SK-N-SH (cell line): ENCODE measurements around the gene ARHGAP45. TPM values are rescaled to one million over a fixed set of nuclear protein-coding genes. Genes with fewer than 3 reads are reported as not detected.

Experiments
- CTCF ChIA-PET: fragments of 300-600, 350-600 bp; formaldehyde crosslinking; extraction: SDS; loops from one replicate; lab custom pipeline; 2021; lab: Yijun Ruan, JAX
- POLR2A ChIA-PET: fragments of 350-600 bp; sonication (Branson Sonifier 250); formaldehyde crosslinking; extraction: SDS; loops from one replicate; lab custom pipeline; 2020; ENCODE audit warnings: antibody characterized with exemption, inconsistent platforms; lab: Yijun Ruan, JAX
- DNase-seq: peaks from one replicate; pipeline ENCODE4 v3.0.0; 2012
- H2AFZ ChIP-seq: fragments of 200-600 bp; sonication (generic); 2 replicates; pipeline ENCODE4 v1.8.1; 2016; ENCODE audit warnings: antibody characterized with exemption, mild to moderate bottlenecking, low read depth
- H3F3A ChIP-seq: fragments of 200-600 bp; sonication (generic); replicated peaks from 2 replicates; pipeline ENCODE3; 2016; ENCODE audit warnings: antibody characterized with exemption, mild to moderate bottlenecking; ENCODE audit not compliant: insufficient read depth
- H3K27ac ChIP-seq, 2 experiments: fragments of 200-500 bp in 1 of 2; fragments of 200-600 bp in 1 of 2; sonication (Bioruptor generic) in 1 of 2; sonication (generic), shearing (Covaris generic) in 1 of 2; 2 replicates each; pipeline versions ENCODE4 v1.5.1 to v1.6.1; 2014 to 2016; ENCODE audit warnings: low read depth in 2 of 2, inconsistent platforms in 1 of 2, low read length in 1 of 2, mild to moderate bottlenecking in 1 of 2, mixed read lengths in 1 of 2
- H3K27me3 ChIP-seq: fragments of 200-600 bp; sonication (generic), shearing (Covaris generic); 2 replicates; pipeline ENCODE4 v1.6.1; 2016; ENCODE audit warnings: mixed run types; ENCODE audit not compliant: insufficient read depth
- H3K36me3 ChIP-seq, 2 experiments: fragments of 200-500 bp in 1 of 2; fragments of 200-600 bp in 1 of 2; sonication (Bioruptor generic) in 1 of 2; sonication (generic) in 1 of 2; replicated peaks in 1 of 2; 2 replicates each; pipeline versions ENCODE3 to v1.5.1; 2014 to 2016; ENCODE audit warnings: low read length in 1 of 2, mild to moderate bottlenecking in 1 of 2; ENCODE audit not compliant: insufficient read depth in 2 of 2, control insufficient read depth in 1 of 2
- H3K4me1 ChIP-seq, 2 experiments: fragments of 200-500 bp in 1 of 2; fragments of 200-600 bp in 1 of 2; sonication (Bioruptor generic) in 1 of 2; sonication (generic), shearing (Covaris generic) in 1 of 2; 2 replicates each; pipeline versions ENCODE4 v1.5.1 to v1.6.1; 2014 to 2016; ENCODE audit warnings: low read depth in 1 of 2, low read length in 1 of 2, mixed run types in 1 of 2; ENCODE audit not compliant: insufficient read depth in 2 of 2, control insufficient read depth in 1 of 2
- H3K4me2 ChIP-seq: fragments of 200-600 bp; sonication (generic), shearing (Covaris generic); 2 replicates; pipeline ENCODE4 v1.6.1; 2017; ENCODE audit warnings: mixed run types
- H3K4me3 ChIP-seq, 2 experiments: fragments of 200-500 bp in 1 of 2; fragments of 200-600 bp in 1 of 2; sonication (Bioruptor generic) in 1 of 2; sonication (generic), shearing (Covaris generic) in 1 of 2; 2 replicates each; pipeline versions ENCODE4 v1.5.1 to v1.8.1; 2014 to 2016; ENCODE audit warnings: low read depth in 2 of 2, inconsistent platforms in 1 of 2, low read length in 1 of 2, mild to moderate bottlenecking in 1 of 2, mixed read lengths in 1 of 2, moderate library complexity in 1 of 2
- H3K79me2 ChIP-seq: fragments of 200-600 bp; sonication (generic); 2 replicates; pipeline ENCODE4 v1.8.1; 2017; ENCODE audit warnings: mild to moderate bottlenecking; ENCODE audit not compliant: insufficient read depth
- H3K9ac ChIP-seq: fragments of 200-600 bp; sonication (generic); 2 replicates; pipeline ENCODE4 v1.6.1; 2017; ENCODE audit warnings: mixed run types
- H3K9me2 ChIP-seq: fragments of 200-600 bp; sonication (generic); 2 replicates; pipeline ENCODE4 v1.6.1; 2017; ENCODE audit warnings: mixed run types
- H3K9me3 ChIP-seq: fragments of 200-600 bp; sonication (generic); 2 replicates; pipeline ENCODE4 v1.6.1; 2017; ENCODE audit warnings: mixed run types, mild to moderate bottlenecking, moderate library complexity
- H4K20me1 ChIP-seq: fragments of 200-600 bp; sonication (generic); 2 replicates; pipeline ENCODE4 v1.6.1; 2017; ENCODE audit warnings: mild to moderate bottlenecking, mixed run types; ENCODE audit not compliant: insufficient read depth
- CHD2 ChIP-seq: fragments of 150-350 bp; IDR thresholded peaks from 2 replicates; pipeline ENCODE4 v1.6.1; 2018; ENCODE audit warnings: low read length; ENCODE audit not compliant: partially characterized antibody
- ELF1 ChIP-seq: IDR thresholded peaks from 2 replicates; pipeline ENCODE4 v1.4.0; 2012
- FOXJ3 ChIP-seq: sonication (generic); formaldehyde crosslinking; IDR thresholded peaks from 2 replicates; pipeline ENCODE4 v1.5.1; 2020; ENCODE audit warnings: mild to moderate bottlenecking, missing genetic modification reagents
- FOXM1 ChIP-seq: IDR thresholded peaks from 2 replicates; pipeline ENCODE4 v1.4.0; 2012; ENCODE audit warnings: low read depth, mild to moderate bottlenecking
- GATA2 ChIP-seq: sonication (generic); formaldehyde crosslinking; IDR thresholded peaks from 2 replicates; pipeline ENCODE4 v1.5.0; 2020; ENCODE audit warnings: mild to moderate bottlenecking, missing genetic modification reagents
- MEF2A ChIP-seq: IDR thresholded peaks from 2 replicates; pipeline ENCODE4 v1.4.0; 2012; ENCODE audit warnings: low read depth, borderline replicate concordance
- RCOR1 ChIP-seq: fragments of 150-350 bp; IDR thresholded peaks from 2 replicates; pipeline ENCODE4 v1.6.1; 2017; ENCODE audit warnings: antibody characterized with exemption, low read length
- RFX5 ChIP-seq: IDR thresholded peaks from 2 replicates; pipeline ENCODE4 v1.6.1; 2012; ENCODE audit warnings: mild to moderate bottlenecking, improper control_type of control experiment, low read length
- RXRA ChIP-seq: IDR thresholded peaks from 2 replicates; pipeline ENCODE4 v1.4.0; 2012; ENCODE audit warnings: low read depth, mild to moderate bottlenecking, borderline replicate concordance
- TEAD4 ChIP-seq: IDR thresholded peaks from 2 replicates; pipeline ENCODE4 v1.4.0; 2012; ENCODE audit warnings: mild to moderate bottlenecking, borderline replicate concordance; ENCODE audit not compliant: insufficient read depth
- WGBS: methylation state at CpG from one replicate; pipeline ENCODE4 v1.1.6; 2017; ENCODE audit warnings: low lambda C conversion rate; 5-methylcytosine and 5-hydroxymethylcytosine counted together
- polyA plus RNA-seq, 3 experiments: library from polyadenylated mRNA; depleted of rRNA; stranded (reverse); fragments of >200 nt; gene quantifications; 2 replicates each; pipeline ENCODE4 v1.2.3, GENCODE V29; 2012
- TF ChIP-seq, protein P1 (sequence below): IDR thresholded peaks from 2 replicates; pipeline ENCODE4; 2012
- TF ChIP-seq, protein P2 (sequence below): fragments of 150-350 bp; IDR thresholded peaks from 2 replicates; pipeline ENCODE4 v1.6.1; 2017; ENCODE audit warnings: antibody characterized with exemption, low read length, low read depth, borderline replicate concordance
- TF ChIP-seq, protein P3 (sequence below): fragments of 150-350 bp; IDR thresholded peaks from 2 replicates; pipeline ENCODE4 v1.6.1; 2016; ENCODE audit warnings: mild to moderate bottlenecking, low read depth, low read length
- TF ChIP-seq, protein P4 (sequence below): IDR thresholded peaks from 2 replicates; pipeline ENCODE4 v1.4.0; 2012; ENCODE audit warnings: low read depth, borderline replicate concordance

The ARHGAP45 gene
- polyA plus RNA-seq, 1 of the 3 experiments (the other 2 are of a cell fraction) = 4.2 TPM

DNA sequence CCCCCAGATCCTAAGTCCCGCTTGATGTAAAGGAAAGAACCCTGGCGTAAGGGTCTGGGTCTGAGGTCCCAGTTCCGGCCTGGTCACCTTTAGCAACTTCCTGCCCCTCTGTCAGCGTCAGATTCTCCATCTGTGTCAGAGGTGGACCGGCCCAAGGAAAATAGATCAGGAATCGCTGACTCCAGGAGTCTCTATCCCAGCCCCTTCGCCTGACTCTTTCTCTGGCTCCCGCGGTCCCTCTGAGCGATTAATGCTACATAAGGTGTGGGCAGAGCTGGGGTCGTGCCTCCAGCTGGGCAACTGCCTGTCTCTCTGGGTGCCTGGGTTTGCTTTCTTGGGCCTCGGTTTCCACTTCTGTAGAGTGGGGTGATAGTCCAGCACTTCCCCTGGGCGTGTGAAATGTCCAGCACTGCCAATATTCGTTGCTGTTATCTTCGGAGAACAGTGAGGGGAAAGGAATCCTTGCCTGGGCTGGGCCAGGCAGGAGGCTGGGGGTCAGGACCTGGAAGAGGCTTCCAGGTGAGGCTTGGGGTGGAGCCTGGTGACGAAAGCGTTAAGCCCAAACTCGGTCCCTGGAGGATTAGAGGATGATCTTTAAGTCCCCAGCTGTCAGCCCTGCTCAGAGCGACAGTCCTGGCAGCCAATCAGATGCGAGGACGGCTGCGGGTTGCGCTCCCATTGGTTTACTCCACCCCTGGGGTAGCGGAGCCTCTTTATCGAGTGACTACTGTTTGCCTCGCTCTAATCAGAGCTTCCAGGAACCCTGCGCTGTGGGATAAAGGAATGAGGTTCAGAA lies 26.3 kb upstream of the ARHGAP45 start:
- no peaks in the 10 kb centered on the region for H3K9me3 ChIP-seq
- H2AFZ ChIP-seq = 0 out of 2 replicates have a peak overlapping the region, but pooled peaks have one; percentile 42
- CTCF ChIA-PET = interaction anchor here (0.6 to 1.8 kb wide), 11 partner anchors 12 to 226 kb away, joined by 3 to 6 read pairs (median 3); no protein-coding TSS in a partner anchor
- H3K4me1 ChIP-seq = peaks cover 0 to 31% of the 10 kb centered on the region in 2 experiments; a peak in 2 of 4 replicates
- under 1% methylated on average over 14 of the region's 27 CpGs for WGBS
- POLR2A ChIA-PET = interaction anchor here (0.8 to 1.2 kb wide), 4 partner anchors 10 to 63 kb away, joined by 3 to 4 read pairs (median 4); partner anchors contain the start of gene GPX4
- H4K20me1 ChIP-seq = peaks cover 22% of the 10 kb centered on the region
- H3F3A ChIP-seq = peaks cover 31% of the 10 kb centered on the region
- peaks cover 10 to 11% of the 10 kb centered on the region in 2 experiments for H3K36me3 ChIP-seq
- H3K4me3 ChIP-seq = peak overlapping the region; percentile 67 to 87
- peak overlapping the region; percentile 96 for H3K4me2 ChIP-seq
- H3K79me2 ChIP-seq = no peaks in the 10 kb centered on the region
- no peaks in the 10 kb centered on the region for H3K9me2 ChIP-seq
- no peaks in the 10 kb centered on the region for H3K27me3 ChIP-seq
- DNase-seq = peak; percentile 97
- peak; percentile 17; the same call in 1 of the 2 replicates for TF ChIP-seq RCOR1
- TF ChIP-seq, protein P1, sequence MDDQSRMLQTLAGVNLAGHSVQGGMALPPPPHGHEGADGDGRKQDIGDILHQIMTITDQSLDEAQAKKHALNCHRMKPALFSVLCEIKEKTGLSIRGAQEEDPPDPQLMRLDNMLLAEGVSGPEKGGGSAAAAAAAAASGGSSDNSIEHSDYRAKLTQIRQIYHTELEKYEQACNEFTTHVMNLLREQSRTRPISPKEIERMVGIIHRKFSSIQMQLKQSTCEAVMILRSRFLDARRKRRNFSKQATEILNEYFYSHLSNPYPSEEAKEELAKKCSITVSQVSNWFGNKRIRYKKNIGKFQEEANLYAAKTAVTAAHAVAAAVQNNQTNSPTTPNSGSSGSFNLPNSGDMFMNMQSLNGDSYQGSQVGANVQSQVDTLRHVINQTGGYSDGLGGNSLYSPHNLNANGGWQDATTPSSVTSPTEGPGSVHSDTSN = peak; percentile 100
- peak; percentile 62 for TF ChIP-seq CHD2
- TF ChIP-seq, protein P2, sequence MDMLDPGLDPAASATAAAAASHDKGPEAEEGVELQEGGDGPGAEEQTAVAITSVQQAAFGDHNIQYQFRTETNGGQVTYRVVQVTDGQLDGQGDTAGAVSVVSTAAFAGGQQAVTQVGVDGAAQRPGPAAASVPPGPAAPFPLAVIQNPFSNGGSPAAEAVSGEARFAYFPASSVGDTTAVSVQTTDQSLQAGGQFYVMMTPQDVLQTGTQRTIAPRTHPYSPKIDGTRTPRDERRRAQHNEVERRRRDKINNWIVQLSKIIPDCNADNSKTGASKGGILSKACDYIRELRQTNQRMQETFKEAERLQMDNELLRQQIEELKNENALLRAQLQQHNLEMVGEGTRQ = no peak
- no peak for TF ChIP-seq MEF2A
- TF ChIP-seq, protein P3, sequence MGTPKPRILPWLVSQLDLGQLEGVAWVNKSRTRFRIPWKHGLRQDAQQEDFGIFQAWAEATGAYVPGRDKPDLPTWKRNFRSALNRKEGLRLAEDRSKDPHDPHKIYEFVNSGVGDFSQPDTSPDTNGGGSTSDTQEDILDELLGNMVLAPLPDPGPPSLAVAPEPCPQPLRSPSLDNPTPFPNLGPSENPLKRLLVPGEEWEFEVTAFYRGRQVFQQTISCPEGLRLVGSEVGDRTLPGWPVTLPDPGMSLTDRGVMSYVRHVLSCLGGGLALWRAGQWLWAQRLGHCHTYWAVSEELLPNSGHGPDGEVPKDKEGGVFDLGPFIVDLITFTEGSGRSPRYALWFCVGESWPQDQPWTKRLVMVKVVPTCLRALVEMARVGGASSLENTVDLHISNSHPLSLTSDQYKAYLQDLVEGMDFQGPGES = peak; percentile 87
- peak overlapping the region; percentile 49 for H3K9ac ChIP-seq
- no peak overlapping the region; a peak in 1 of 4 replicates for H3K27ac ChIP-seq

DNA sequence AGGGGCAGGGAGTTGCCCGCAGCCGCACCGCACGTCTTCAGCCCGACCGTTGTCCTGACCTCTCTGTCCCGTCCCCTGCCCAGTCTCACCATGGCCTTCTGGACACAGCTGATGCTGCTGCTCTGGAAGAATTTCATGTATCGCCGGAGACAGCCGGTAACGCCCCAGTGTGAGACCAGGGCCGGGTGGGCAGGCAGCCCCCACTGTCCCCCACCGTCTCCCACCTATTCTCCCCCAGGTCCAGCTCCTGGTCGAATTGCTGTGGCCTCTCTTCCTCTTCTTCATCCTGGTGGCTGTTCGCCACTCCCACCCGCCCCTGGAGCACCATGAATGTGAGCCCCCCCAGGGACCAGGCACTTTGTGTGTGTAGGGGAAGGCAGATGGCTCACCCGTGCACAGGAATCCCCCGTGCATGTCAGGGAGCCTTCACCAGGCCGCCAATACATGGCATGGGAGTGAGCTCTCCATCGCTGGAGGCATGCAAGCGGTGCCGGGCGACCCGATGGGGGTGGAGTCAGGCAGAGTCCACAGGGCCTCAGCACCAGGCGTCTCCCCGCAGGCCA lies 25.6 kb upstream of the ARHGAP45 start:
- H3K4me3 ChIP-seq = peak overlapping the region; percentile 47 to 67; a peak in 3 of 4 replicates
- H3K9me3 ChIP-seq = no peaks in the 10 kb centered on the region

More for the DNA sequence above, 25.6 kb upstream of the ARHGAP45 start:
- Histone ChIP-seq H3F3A (peaks cover 30% of the 10 kb centered on the region), H4K20me1 (peaks cover 18% of the 10 kb centered on the region), H3K36me3 (peaks cover 8% of the 10 kb centered on the region in 2 experiments), H3K4me2 (peak overlapping the region; percentile 96), H3K27ac (no peak overlapping the region), H3K4me1 (peaks cover 0 to 31% of the 10 kb centered on the region in 2 experiments; a peak in 2 of 4 replicates), H3K79me2 (no peaks in the 10 kb centered on the region), H3K9ac (no peak overlapping the region), H3K27me3 (no peaks in the 10 kb centered on the region), H2AFZ (no peak overlapping the region), H3K9me2 (no peaks in the 10 kb centered on the region)
- CTCF ChIA-PET = interaction anchor here (0.8 to 1.8 kb wide), 8 partner anchors 13 to 203 kb away, joined by 3 to 6 read pairs (median 3); no protein-coding TSS in a partner anchor
- POLR2A ChIA-PET = interaction anchor here (0.8 to 1.2 kb wide), 3 partner anchors 14 to 63 kb away, joined by 3 to 4 read pairs (median 3); partner anchors contain the start of gene GPX4
- WGBS = 15% methylated on average over 9 of the region's 26 CpGs
- no peak for TF ChIP-seq FOXM1
- TF ChIP-seq, protein P3 = no peak
- no peak for TF ChIP-seq TEAD4
- TF ChIP-seq FOXJ3 (CRISPR knock-in tag) = no peak
- TF ChIP-seq, protein P4, sequence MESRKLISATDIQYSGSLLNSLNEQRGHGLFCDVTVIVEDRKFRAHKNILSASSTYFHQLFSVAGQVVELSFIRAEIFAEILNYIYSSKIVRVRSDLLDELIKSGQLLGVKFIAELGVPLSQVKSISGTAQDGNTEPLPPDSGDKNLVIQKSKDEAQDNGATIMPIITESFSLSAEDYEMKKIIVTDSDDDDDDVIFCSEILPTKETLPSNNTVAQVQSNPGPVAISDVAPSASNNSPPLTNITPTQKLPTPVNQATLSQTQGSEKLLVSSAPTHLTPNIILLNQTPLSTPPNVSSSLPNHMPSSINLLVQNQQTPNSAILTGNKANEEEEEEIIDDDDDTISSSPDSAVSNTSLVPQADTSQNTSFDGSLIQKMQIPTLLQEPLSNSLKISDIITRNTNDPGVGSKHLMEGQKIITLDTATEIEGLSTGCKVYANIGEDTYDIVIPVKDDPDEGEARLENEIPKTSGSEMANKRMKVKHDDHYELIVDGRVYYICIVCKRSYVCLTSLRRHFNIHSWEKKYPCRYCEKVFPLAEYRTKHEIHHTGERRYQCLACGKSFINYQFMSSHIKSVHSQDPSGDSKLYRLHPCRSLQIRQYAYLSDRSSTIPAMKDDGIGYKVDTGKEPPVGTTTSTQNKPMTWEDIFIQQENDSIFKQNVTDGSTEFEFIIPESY = no peak
- TF ChIP-seq RFX5 = no peak
- no peak for TF ChIP-seq RXRA
- no peak for TF ChIP-seq GATA2
- no peak for TF ChIP-seq MEF2A
- no peak for TF ChIP-seq ELF1
- no peak for DNase-seq
